ENCODE data around the gene THAP7. TPM values are rescaled to one million over a fixed set of nuclear protein-coding genes. Genes with fewer than 3 reads are reported as not detected.
A peak's percentile ranks its signal among the peaks of the same experiment; 100 is the strongest.

The THAP7 gene
- total RNA-seq, 1 experiment from 2014 or later = 38.5 TPM

DNA sequence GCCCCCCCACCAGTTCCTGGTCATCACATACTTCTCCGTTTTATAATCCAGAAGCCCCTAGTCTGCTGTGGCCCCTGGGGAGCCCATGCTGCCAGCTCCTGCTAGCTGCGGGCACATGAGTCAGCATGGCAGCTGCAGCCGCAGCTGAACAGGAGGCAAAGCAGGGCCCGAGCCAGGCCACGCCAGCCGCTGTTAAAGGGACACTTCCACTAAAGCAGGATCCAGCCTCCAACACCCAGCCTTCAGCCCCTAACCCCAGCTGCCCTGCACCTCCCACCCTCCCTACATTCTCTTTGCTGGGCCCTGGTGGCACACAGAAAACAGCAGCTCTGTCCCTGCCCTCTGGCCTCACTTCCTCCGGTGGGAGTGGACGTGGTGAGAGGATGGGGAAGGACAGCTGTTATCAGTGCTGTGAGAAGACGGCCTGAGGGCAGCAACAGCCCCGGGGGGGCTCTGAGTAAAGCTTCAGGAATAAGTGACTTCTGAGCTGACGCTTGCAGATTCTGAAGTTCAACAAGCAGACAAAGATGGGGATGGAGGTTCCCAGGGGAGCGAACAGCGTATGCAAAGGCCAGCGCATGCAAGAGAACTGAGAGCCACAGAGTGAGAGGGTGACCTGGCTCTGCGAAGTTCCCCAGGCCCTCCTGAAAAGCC, 43.1 kb upstream of the THAP7 start:
- H3K36me3 ChIP-seq (ENCODE audit: insufficient read depth, low read length, poor library complexity, severe bottlenecking) = no peaks in the 10 kb centered on the region
- H3K27me3 ChIP-seq (replicated peaks; ENCODE audit: insufficient read depth, low read depth, low read length, poor library complexity) = no peaks in the 10 kb centered on the region
- peaks cover 10% of the 10 kb centered on the region for H3K4me1 ChIP-seq (ENCODE audit: insufficient read depth, low read length, poor library complexity, severe bottlenecking)
- TF ChIP-seq, protein P1, sequence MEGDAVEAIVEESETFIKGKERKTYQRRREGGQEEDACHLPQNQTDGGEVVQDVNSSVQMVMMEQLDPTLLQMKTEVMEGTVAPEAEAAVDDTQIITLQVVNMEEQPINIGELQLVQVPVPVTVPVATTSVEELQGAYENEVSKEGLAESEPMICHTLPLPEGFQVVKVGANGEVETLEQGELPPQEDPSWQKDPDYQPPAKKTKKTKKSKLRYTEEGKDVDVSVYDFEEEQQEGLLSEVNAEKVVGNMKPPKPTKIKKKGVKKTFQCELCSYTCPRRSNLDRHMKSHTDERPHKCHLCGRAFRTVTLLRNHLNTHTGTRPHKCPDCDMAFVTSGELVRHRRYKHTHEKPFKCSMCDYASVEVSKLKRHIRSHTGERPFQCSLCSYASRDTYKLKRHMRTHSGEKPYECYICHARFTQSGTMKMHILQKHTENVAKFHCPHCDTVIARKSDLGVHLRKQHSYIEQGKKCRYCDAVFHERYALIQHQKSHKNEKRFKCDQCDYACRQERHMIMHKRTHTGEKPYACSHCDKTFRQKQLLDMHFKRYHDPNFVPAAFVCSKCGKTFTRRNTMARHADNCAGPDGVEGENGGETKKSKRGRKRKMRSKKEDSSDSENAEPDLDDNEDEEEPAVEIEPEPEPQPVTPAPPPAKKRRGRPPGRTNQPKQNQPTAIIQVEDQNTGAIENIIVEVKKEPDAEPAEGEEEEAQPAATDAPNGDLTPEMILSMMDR (conservative IDR thresholded peaks at IDR 0.05; ENCODE audit: low read depth, low read length) = no peak
- TF ChIP-seq EZH2 (IDR thresholded peaks at IDR 0.05; ENCODE audit: borderline replicate concordance, low read depth, low read length, poor library complexity, severe bottlenecking) = no peak
- DNase-seq (ENCODE audit: low spot score) = peak; percentile 40
- BruUV-seq (replicated peaks) = no TSS peak
- ChIA-PET CTCF (no interaction called here), POLR2A (ENCODE audit: low non-redundant PET) (interaction anchor here (0.6 kb wide), 1 partner anchor 8 kb away, joined by 4 read pairs; no protein-coding TSS in a partner anchor)
- no peaks in the 10 kb centered on the region for H3K9me3 ChIP-seq (ENCODE audit: low read depth, low read length, poor library complexity, severe bottlenecking)
- intact Hi-C loops (cut with micrococcal nuclease; ENCODE audit: unreplicated experiment) = no loop called here
- H3K27ac ChIP-seq (ENCODE audit: low read depth, low read length, poor library complexity, severe bottlenecking) = no peak overlapping the region
- peak overlapping the region; percentile 33 for H3K4me3 ChIP-seq (ENCODE audit: low read depth, low read length, poor library complexity, severe bottlenecking)

DNA sequence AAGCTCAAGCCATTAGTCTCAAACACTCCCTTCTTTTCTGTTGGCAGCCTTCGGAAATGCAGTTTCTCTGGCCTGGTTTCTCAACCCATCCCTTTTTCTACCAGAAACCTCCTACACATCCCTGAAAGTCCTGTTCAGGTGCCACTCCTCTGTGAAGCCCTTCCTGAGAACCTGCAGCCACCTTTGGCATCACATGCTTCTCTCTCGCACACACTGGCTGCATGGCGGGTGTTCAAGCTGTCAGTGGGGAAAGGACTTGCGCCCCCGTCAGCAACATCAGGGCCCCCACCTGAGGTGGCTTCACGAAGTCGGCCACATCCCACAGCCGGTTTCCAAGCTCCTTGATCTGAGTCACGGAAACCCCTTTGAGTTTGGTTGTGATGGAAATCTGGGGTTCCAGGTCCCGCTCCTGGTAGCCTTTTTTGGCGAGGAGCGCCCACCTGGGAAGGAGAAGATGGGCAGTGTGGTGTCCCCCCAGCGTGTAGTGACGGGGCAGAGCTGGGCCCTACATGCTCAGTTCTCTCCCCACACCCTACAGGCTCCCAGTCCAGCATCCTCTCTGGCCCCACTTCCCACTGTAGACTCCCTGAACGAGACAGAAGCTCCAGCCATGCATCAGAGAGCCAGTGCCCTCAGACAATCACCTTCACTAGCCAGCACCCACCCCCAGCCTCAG, 42.1 kb upstream of the THAP7 start:
- ChIA-PET POLR2A (ENCODE audit: low non-redundant PET) (no interaction called here), CTCF (no interaction called here)
- no peaks in the 10 kb centered on the region for H3K36me3 ChIP-seq (ENCODE audit: insufficient read depth, low read length, poor library complexity, severe bottlenecking)
- peaks cover 10% of the 10 kb centered on the region for H3K4me1 ChIP-seq (ENCODE audit: insufficient read depth, low read length, poor library complexity, severe bottlenecking)
- no peak overlapping the region for H3K27ac ChIP-seq (ENCODE audit: low read depth, low read length, poor library complexity, severe bottlenecking)
- H3K9me3 ChIP-seq (ENCODE audit: low read depth, low read length, poor library complexity, severe bottlenecking) = no peaks in the 10 kb centered on the region
- BruUV-seq (replicated peaks) = no TSS peak
- H3K27me3 ChIP-seq (replicated peaks; ENCODE audit: insufficient read depth, low read depth, low read length, poor library complexity) = no peaks in the 10 kb centered on the region
- intact Hi-C loops (cut with micrococcal nuclease; ENCODE audit: unreplicated experiment) = no loop called here
- H3K4me3 ChIP-seq (ENCODE audit: low read depth, low read length, poor library complexity, severe bottlenecking) = no peak overlapping the region
- TF ChIP-seq, protein P1 (conservative IDR thresholded peaks at IDR 0.05; ENCODE audit: low read depth, low read length) = no peak
- TF ChIP-seq EZH2 (IDR thresholded peaks at IDR 0.05; ENCODE audit: borderline replicate concordance, low read depth, low read length, poor library complexity, severe bottlenecking) = no peak
- no peak for DNase-seq (ENCODE audit: low spot score)

DNA sequence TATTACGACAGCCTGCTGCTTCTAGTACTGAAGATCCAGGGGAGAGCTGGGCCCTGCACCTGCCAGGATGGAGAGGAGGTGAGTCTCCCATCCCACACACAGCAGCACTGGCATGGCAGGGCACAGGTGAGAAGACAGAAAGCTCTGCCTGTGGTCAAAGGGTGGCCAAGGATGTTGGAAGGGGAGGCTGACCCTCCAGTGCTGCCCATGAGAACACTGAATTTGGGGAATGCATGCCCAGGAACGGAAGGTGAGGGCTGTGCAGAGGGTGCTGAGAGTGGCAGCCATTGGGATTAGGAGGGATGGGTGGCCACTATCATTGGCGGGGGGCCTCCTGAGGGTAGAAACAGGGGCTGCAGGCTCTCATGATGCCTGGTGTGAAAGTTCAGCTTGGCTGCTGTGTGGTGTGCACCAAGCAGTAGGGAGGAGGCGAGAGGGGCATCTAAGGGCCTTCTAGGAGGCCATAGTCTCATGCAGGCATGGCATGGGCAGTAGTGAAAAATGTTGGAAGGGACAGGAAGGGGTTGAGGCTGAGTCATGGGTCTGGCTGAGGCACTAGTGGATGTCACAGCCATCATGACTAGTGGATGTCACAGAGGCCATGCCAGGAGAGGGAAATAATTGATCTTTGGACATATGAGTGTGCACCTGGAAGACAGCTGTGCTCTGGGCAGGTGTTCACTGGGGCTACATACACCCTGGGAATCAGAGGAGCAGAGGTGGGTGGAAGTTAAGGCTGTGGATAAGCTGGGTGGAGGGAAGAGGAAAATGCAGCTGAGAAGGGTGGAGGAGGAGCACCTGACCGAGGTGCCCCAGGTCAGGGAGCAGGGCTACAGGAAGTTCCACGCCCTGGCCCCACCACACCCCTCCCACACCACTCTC, 41.3 kb upstream of the THAP7 start:
- H3K4me1 ChIP-seq (ENCODE audit: insufficient read depth, low read length, poor library complexity, severe bottlenecking) = peaks cover 10% of the 10 kb centered on the region
- no peaks in the 10 kb centered on the region for H3K36me3 ChIP-seq (ENCODE audit: insufficient read depth, low read length, poor library complexity, severe bottlenecking)
- intact Hi-C loops (cut with micrococcal nuclease; ENCODE audit: unreplicated experiment) = no loop called here
- CTCF ChIA-PET = no interaction called here
- H3K27ac ChIP-seq (ENCODE audit: low read depth, low read length, poor library complexity, severe bottlenecking) = no peak overlapping the region
- no peak for DNase-seq (ENCODE audit: low spot score)
- POLR2A ChIA-PET (ENCODE audit: low non-redundant PET) = no interaction called here
- no peaks in the 10 kb centered on the region for H3K27me3 ChIP-seq (replicated peaks; ENCODE audit: insufficient read depth, low read depth, low read length, poor library complexity)
- no peak overlapping the region for H3K4me3 ChIP-seq (ENCODE audit: low read depth, low read length, poor library complexity, severe bottlenecking)
- H3K9me3 ChIP-seq (ENCODE audit: low read depth, low read length, poor library complexity, severe bottlenecking) = no peaks in the 10 kb centered on the region
- no TSS peak for BruUV-seq (replicated peaks)
- TF ChIP-seq, protein P1 (conservative IDR thresholded peaks at IDR 0.05; ENCODE audit: low read depth, low read length) = no peak
- TF ChIP-seq EZH2 (IDR thresholded peaks at IDR 0.05; ENCODE audit: borderline replicate concordance, low read depth, low read length, poor library complexity, severe bottlenecking) = no peak

Measured in A673 (cell line).